GM18873 (cell line): ENCODE data around the gene EYA4.

Source experiments
- ATAC-seq: cut with Tn5 transposase; IDR thresholded peaks from one replicate; pipeline ENCODE4 v1.9.1; 2021; ENCODE audit warnings: mild to moderate bottlenecking, moderate library complexity, moderate number of reproducible peaks; ENCODE audit not compliant: unreplicated experiment, low FRiP score

Gene EYA4

DNA sequence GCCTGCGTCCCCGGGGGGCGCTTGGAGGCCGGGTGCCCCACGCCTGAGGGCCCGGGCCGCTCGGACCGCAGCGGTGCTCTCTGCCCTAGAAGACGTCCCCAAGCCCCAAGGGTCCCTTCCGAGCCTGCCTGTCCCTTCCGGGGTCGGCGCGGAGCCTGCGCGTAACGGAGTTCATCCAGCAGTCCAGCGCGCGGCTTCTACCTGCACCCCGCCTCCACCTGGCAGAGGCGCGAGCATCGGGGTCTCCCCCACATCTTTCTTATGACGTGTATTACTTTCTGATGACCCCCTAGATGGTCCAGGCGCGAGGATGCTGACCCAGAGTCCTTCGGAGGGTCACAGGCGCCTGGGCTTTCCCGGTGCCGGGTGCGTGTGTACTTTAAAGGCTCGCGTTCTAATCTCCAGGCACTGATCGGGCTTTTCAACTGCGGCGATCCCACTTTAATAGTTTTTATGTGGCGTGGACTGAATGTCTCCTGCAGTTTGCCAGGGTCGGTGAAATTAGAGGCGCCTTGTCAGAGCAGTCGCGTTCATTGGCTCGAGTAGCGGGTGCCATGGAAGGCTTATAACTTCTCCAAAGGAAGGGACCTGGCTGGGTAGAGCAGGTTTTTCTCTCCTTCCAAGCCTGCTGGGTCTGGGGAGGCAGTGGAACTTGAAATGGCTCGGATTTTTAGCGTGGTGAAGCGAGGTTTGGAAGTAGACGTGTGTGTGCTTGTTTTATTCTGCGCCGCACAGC lies 912 bp downstream of the EYA4 start:
- ATAC-seq, result no peak

DNA sequence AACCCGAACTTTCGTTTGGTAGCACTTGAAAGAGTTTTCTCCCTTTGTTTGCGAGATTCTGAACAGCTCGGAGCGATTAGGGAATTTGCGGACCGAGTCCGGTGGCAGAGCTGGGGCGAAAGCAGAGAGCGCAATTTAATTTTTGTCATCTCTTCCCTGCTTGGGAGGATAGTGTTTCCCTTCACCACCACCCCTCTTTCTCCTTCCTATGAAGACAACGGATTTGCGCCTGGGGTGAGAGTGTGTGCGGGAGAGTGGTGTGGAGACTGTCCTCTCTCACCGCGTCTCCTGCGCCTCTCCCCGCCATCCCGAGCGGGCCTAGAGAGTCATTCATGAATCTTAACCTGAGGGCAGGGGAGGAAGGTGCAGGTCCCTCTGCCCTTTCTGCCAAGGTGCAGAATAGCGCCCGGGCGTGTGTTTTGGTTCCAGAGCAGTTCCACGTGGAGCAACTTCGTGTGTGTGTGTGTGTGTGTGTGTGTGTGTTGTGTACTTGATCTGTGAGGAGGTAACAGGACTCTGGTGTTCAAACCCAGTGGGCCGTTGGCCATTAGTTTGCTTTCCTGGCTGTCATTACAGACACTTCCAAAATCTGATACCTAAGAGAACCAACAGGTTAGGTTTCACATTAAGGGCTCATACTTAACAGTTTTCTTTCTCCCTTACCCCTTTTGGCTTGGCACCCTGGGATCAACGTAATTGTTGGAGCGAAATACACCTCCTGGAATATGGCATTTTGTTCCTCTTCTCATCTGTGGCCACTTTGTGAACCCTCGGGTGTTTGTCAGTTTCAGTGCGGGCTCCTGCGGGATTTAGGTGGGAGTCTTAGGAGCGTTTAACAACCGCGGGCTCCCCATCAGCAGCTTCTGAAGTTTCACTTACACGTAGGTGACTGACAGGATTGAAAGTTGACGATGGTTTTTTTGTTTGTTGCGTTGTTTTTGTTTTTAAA lies 1.8 kb downstream of the EYA4 start:
- ATAC-seq, result no peak

DNA sequence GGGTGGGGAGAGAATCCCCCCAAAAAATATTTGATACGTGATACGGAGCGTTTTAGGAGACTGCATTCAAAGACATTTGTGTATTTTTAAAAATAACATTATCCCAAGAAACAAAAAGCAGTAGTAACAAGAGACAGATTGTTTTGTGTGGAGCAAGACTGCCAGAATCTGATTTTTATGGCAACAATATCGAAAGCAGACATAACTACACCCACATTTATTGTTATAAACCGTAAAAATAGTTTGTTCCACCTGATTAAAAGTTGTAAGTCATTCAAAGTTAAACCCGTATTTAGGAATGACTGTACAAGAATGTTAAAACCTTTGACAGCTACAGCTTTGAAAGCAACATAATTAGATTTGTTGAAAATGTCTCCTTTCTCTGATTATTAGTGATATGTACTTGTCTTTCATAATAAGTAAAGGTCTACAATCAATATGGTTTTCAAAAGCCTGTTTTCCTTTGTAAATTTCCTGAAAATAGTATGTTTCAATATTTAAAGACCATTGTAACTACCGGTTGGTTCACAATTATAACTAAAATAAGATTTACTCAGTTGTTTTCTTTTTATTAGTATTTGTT lies 2.7 kb downstream of the EYA4 start:
- ATAC-seq, result no peak

DNA sequence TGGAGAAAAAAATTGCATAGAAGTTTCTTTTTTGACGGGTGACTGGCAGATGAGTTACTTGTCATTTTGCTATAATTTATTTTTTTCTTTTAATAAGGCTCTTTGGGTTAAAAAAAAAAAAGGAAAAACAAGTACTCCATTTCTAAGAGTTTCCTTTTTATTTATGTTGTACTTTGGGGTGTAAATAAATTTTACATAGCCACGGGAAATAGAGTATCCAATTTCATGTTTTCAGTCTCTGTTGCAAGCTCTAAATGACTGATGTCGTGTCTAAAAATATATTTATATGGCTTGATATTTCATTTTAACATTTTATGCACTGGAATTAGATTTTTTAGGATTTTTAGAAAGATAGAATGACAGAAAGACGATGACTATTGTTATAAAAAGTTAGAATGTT lies 3.4 kb downstream of the EYA4 start:
- no peak for ATAC-seq

DNA sequence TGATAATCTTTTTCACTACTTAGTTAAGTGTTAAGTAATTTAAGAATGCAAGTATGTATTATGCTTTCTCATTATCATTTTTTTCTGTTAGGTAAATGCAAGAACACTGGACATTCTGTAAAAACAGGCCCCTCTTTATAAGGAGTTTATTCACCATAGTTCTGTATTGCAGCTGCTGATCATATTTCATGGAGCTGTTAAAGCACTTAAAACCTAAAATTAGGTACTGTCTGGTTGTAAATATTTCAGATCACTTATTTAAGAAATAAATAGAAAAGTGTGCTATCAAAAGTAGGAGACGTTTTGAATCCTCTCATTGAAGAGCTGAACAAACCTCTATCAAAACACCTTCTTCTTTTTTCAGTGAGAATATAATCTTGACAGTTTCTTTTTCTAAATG lies 3.9 kb downstream of the EYA4 start:
- no peak for ATAC-seq

DNA sequence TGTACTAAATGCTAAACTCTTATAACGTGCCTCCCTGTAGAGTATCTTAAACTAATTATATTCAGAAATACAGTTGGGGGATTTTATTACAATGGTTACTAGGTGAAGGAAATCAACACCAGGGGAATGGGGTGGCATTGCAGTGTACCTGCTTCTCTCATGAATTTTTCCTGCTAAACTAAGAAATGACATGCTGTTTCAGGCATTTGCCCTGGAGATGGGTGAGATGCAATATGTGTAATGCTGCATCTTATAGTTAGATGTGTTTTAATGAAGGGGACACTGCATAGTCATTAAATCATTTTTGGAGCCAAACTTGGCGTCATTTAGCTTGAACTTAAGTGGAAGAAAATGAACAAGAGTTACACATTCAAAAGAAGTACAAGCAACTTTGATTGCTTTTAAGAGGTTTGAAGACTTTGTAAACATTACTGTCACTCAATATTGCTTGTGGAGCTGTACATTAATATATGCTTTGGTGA lies 4.3 kb downstream of the EYA4 start:
- no peak for ATAC-seq

DNA sequence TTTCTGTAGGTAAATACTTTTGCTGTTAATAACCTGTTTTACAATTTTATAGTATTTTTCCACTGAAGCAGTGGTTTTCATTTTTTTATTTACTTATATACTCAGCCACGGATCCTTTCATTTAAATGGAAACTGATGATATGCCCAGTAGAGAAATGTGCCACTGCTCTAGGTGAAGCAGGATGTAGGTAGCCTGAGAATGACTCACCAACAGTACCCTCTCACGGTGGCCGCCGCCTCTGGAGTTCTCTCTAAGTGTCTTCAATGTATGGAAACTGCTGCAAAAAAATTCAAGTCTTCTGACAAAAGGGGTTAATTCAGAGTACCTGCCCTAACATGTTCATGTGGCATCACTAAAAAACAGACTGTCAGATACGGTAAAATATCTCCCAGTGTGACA lies 6.4 kb downstream of the EYA4 start:
- no peak for ATAC-seq

DNA sequence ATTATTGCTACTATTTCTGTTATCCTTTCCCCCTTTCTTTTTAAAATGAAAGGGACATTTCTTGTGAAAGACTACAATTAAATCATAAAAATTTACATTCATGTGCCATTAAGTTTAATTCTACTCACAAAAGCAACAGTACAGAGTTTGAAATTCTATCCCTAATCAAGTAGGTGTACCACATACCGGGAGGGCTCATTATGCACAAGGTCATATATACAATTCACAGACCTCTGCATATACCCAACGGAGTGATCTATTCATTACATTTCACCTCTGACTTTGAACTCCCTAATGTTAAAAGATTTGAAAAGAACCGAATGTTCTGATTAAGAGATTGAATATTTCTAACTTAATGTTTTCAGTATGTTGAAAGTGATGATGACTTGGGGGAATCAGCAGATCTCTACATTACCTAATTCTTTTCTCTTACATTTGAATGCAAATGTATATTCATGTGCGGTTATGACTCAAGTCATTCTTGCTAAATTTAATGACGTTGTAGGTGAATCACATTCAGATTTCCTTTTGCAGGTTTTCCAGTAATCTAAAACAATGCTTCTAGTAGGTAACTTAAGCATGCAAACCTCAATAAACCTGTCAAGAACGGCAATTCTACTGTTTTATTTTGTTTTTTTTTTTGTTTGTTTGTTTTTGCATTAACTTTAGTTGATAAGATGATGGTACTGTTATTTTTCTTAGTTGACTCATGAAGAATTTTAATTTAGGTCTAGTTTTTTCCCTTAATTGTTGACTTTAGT lies 7.3 kb downstream of the EYA4 start:
- no peak for ATAC-seq

DNA sequence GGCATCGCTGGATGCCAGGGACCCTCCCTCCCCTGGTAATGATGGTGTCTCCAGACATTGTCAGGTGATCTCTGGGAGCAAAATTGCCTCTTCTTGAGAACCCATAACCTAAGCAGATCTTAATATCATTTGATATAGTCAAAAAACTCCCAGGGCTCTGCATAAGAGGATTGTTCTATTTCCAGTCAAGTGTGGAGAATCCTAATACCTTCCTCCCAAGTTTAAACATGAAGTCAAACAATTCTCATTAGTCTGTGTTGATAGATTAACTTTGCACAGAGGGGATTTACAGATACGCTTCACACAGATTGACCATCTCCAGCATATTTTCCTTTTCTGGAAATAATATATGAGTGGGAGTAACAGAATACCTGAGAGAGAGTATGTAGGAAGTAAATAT lies 10.5 kb downstream of the EYA4 start:
- no peak for ATAC-seq

DNA sequence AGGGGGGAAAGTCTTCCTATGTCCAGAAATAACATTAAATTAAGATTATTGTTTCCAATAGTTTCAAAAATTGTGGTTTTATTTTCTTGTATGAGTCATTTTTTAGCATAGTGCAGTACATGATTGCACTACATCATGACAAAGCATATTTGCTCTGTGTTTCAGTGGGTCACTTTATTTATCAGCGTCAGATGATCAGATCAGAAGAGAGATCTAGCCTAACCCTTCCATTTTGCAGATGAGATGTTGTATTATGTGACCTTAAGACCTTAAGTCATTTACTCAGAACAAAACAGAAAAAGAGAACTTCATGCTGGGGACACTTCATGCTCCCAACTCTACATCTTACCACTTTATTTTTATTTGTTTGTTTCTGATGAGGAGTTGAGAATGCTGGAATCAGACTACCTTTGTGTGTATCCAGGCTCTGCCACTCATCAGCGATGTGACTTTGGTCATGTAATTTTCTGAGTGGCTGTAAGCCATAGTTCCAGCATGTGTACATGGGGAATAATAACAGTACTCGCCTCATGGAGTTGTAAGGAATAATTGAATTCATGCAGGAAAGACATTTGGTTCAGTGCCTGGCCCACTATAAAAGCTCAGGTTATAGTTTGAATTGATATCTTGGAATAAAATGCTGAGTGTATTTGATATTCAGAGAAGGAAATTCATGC lies 13.5 kb downstream of the EYA4 start:
- ATAC-seq, result no peak

DNA sequence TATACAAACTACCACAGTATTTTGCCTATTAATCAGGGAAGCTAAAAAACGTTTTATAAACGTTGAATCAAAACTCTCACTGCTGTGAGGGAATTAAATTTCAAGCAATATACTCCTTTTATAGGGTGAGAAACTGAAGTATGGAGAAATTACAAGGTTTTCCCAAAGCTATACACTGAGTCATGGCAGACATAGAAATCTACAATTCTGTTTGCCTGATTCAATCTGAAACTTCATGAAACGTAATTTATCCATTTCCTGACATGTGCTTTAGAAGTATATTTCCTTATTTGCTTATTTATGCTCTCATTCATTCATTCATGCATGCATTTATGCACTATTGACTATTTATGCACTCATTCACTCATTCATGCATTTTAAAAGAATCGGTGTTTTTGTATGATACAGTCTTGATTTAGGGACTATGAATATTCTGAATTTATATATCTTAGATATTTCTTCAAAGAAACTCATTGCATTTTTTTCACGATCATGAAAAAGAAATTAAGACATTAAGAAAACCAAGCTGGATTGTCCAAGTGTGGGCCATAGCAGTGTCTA lies 16.5 kb downstream of the EYA4 start:
- no peak for ATAC-seq

DNA sequence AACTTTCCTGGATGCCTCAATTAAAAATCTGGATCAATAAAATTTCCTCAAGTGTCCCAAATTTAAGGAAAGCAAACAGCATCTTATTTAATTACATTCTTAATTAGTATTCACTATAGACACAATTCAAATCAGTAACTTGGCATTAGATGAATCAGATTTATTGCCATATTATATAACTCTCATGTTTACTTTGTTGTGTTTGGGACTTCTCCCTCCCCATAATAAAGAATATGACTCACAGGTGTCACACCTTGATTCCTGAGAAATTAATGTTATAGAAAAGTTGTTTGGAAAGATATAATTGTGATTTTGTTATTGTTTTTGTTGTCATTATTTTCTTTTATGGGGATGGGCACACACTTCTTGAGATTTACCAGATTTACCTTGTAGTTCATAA lies 18.4 kb downstream of the EYA4 start:
- no peak for ATAC-seq

DNA sequence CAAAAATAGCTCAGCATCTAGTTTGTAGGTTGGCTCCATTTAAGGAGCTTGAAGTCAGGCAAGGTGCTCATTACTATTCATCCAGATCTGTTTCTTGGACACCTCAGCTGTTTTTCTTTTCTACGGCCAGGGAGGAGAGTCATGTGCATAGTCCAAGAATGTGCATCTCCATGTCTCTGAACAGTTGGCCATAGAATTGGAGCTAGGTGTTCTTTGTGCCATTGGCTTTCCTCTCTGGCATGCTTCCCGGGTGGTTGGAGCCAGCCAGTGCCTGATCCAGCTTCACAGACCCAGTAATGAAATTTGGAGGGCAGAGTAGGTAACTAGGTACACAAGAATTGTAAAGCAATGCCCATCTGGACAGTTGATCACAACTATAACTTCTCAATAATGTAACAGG lies 21.6 kb downstream of the EYA4 start:
- no peak for ATAC-seq

DNA sequence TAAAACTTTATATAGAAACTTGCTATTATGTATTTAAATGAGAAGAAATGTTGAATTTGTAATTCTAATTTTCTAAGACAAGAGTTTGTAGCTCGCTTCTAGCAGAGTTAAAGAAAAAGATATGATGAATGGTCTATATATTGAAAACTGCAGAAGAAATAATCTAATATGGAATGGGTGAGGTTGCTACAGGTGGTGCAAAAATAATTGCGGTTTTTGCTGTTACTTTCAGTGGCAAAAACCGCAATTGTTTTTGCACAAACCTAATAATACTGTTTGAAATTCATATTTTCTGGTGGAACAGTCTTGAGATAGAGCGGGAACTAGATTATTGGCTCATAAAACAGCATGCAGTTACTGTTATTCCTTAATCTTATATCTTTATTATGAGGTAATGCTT lies 23.9 kb downstream of the EYA4 start:
- no peak for ATAC-seq

DNA sequence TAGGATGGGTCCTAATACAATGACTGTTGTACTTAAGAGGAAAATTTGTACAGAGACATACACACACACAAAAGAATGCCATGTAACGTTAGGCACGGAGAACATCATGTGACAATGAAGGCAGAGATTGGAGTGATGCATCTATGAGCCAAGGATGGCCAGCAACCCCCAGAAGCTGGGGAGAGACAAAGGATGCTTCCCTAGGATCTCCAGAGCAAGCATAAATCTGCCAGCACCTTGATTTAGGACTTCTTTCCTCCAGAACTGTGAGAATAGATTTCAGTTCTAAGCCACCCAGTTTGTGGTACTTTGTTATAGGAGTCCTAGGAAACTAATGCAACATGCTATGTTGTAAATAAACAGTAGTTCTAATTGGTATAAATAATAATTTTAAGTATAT lies 25.0 kb downstream of the EYA4 start:
- ATAC-seq, result no peak

DNA sequence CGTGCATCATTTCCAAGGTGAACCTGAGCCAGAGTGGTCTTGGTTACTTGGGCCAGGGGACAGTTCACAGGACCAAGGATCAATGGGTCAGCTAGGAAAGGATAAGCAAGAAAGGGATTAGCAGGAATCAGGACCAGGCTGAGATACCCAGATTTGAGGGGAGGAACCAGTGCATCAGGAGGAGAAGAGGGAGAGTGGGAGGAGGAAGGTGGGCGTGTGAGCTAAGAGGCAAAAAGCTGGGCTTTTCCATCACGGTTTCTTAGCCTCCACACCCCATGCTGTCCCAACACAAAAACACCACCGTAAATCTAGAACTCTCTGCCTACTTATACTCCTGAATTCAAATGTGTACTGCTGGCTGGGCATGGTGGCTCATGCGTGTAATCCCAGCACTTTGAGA lies 27.5 kb downstream of the EYA4 start:
- no peak for ATAC-seq

DNA sequence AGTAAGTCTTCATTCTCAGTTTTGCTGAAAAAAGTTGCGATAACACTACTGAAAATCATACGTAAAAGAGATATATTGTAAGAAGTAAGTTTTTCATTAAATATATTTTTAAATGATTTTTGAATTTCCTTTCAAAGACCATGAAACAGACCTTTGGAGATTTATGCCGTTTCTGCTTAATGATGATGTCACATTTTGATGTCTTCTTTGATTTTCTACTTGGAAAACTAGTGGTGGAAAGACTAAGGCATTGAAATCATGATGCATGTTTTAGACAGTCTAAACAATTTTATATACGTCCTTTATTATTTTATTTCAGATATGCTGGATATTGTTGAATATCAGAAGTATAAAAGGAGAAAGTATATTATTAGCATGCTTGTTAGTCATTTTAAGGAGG lies 33.7 kb downstream of the EYA4 start:
- ATAC-seq, result no peak

DNA sequence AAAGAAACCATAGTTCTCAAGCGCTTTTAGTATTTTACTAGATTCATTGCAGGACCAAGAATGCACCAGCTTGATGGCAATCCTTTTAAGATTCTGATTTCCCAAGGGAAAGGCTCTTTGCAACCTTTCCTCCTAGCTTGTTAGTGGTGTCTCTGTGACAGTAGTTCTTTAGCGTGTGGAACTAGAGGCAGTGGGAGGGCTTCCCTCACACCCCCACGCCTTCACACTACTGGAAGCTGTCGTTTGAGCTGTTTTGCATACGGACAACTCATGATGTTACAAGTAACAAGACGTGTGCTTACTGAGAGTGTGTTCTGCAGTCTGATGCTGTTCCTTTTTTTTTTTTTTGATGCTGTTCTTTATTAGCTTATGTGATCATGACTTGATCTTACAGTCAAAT lies 34.1 kb downstream of the EYA4 start:
- no peak for ATAC-seq

DNA sequence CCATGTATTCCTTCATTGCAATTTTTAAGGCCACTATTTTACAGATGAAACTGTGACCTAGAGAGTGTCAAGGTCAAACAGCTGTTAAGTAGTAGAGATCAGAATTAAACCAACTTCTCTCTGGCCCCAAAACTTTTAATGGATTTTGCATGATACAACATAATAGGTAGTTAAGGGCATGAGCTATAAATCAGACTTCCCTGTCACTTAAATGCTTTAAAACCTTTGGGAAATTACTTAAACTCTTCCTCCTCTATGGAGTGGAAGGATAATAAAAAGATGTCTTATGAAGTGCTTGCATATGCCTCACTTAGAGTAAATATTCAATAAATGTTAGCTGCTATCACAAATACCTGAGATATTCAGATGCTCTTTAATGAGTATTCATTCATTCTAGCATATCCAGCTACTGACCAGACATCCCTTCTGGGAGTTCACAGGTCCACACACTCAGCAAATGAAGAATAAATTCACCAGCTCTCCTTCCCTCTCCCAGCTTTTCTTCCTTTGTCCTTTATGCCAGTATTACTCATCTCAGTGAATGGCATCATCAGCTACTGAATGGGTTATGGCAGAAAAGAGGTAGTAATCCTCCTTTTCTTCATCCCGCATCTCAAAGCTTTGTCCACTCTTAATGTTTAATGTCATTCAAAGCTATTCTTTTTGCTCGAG lies 36.2 kb downstream of the EYA4 start:
- ATAC-seq, result no peak
